Activated effector memory CD4-positive, alpha-beta T cell treated with anti-CD3 and anti-CD28 coated beads, Interleukin-2, amount 50 U/mL, for 16 hours (primary cell): ENCODE data around the gene CXXC5.

ENCODE experiments used
- DNase-seq: peaks from one replicate; pipeline ENCODE4 v3.0.0-alpha.2; 2020

CXXC5 gene

GRCh38 chr5:139638736-139639618 lies 9.2 kb upstream of the CXXC5 start:
- peak; percentile 47 for DNase-seq

GRCh38 chr5:139639619-139640380 lies 8.3 kb upstream of the CXXC5 start:
- peak; percentile 63 for DNase-seq

DNA sequence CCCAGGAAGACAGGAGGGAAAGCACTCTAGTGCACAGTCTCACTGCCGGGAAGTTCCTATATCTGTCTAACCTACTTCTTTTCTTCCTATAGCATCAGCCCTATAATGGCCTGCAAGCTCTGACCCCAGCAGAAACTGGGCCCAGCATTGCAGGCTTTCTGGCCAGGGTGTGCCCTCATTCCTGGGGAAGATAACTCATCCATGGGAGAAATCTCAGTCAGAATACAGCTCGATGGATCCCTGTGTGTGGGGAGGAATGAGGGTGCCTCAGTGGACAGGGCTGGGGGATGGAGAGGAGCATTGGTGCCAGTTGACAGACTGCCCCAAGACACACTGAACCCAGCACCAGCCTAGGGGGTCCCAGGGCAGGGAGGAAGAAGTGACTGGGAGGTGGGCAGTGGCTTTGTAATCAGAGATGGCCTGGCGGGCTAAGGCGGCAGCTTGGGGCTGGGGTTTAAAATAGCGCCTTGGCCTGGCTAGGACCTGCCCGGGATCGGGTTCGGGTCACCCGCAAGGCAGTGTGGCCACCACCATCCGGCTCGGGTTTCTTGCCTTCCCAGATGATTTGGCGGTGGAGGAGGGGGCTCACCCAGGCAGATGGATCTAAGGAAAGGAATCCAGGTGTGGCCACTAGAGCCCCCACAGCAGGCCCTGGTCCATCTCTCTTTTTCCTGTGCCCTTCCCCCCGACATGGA lies 7.6 kb upstream of the CXXC5 start:
- peak; percentile 61 for DNase-seq

DNA sequence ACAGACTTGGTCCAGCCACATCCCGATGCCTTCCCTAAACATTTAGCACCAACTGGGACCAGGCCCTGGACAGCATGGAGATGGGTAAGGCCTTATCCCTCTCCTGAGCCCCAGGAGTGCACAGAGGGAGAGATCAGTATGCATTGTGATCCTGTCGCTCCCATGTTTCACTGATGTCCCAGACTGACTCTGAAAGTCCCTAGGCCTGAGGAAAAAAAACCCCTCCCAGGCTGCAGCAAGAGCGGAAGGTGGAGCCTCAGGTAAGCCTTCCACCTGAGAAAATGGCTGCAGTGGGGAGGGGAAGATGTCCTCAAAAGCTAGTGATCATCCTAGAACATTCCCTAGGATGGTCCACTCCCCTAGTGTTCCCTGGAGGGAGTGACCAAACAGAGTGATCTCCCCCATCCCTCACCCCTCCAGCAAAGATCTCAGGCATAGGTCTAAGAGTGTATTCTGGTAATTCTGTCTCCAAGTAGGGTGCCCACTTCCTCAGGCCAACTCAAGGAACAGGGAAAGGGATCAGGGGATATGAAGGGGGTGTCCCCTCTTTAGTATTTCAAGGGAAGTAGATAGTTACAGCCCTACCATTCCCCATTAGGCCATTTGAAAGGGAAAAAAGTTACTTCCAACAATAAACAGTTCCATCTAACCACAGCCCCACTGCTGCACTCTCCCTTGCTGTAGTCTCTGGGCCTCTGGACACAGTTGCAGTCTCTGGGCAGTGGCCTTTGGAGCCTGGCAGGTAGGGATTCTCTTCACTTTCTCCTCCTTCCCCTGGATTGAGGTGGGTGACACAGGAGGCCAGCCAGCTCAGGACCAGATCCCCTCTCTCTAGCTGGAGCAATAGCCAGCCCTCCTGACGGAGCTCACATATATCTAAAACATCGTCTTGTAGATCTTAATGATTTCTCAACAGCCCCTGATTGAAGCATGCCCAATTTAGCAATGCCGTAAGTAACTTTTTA lies 6.8 kb upstream of the CXXC5 start:
- peak; percentile 56 for DNase-seq

DNA sequence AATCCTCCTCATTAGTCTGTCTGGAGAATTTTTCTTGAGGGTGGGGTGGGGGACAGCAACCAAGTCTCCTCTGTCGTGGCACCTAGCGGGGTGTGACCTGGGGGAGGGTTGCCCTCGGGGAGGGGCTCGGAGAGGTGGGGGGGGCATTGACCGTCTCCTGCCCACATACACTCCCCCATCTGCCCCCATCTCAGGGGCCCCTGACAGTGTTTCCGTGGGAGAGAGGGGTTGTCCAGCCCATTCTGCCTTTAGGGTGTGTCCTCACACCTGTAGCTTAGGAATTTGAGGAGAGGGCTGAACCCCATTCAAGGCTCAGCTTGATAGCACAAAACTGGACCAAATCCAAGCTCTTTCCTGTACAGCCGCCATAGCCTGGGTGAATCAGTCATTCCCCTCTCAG lies 5.9 kb upstream of the CXXC5 start:
- DNase-seq: peak; percentile 43

GRCh38 chr5:139642891-139643871 lies 5.0 kb upstream of the CXXC5 start:
- peak; percentile 46 for DNase-seq

DNA sequence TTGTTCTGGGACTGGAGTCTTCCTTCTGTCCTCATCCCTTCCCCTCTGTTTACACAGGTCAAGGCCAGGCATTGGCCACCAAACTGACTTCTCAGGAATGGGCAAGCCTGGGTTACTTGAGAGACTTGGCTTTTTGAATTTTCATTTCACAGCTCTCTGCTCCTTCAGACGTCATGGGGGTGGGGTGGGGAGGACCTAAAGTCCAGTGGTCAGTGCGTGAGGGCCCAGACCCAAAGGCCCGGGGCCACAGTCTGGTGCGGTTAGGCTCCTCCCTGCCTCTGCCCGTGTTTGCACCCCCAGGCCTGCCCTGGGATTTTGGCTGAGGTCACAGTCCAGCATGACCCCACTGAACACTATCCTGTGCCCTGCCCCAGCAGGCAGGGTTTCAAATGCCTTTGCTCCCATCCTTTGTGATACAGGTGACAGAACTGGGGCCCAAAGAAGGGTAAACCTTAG lies 4.1 kb upstream of the CXXC5 start:
- peak; percentile 48 for DNase-seq

DNA sequence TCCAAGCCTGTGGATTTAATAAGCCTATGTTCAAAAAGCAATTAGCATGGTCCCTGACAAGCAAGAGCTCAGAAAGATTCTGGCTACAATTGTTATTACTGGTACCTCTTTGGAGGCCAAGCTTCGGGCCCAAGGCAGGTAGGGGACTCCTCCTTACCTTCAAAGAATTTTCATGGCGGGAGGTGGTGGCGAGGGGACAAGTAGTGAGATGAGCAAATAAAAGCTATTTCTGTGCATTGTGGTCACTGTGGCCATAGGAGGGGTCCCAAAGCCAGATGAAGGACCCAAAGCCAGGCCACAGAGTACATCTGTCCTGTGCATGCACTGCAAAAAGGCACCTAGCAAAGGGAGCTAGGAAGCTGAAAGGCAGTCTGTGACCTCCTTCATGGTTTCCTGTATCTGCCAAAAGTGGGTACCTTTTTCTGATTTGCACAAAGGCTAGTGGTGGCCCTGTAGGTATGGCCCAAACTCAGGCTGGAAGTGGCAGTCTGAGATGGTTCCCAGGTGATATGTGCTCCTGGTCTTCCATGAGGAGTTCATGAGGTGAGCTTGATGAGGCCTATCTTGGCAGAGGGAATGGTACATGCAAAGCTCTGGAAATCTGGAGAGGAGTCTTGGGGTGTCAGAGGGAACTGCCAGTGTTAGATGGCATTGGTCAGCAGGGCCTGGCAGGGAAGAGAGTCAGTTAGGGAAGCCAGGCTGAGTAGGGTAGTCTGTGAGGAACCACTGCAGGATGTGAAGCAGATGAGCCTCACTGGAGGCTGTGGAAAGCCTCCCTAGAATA lies 3.3 kb upstream of the CXXC5 start:
- DNase-seq: peak; percentile 51

- DNase-seq: peak; percentile 9
Observed at GRCh38 chr5:139645430-139645871, 2.7 kb upstream of the CXXC5 start.

- DNase-seq: no peak
Observed at GRCh38 chr5:139646111-139646510, 2.0 kb upstream of the CXXC5 start.

- DNase-seq: no peak
Observed at GRCh38 chr5:139646912-139647505, 1.1 kb upstream of the CXXC5 start.

- DNase-seq: no peak
Observed at GRCh38 chr5:139647506-139648204, 494 bp upstream of the CXXC5 start.

DNA sequence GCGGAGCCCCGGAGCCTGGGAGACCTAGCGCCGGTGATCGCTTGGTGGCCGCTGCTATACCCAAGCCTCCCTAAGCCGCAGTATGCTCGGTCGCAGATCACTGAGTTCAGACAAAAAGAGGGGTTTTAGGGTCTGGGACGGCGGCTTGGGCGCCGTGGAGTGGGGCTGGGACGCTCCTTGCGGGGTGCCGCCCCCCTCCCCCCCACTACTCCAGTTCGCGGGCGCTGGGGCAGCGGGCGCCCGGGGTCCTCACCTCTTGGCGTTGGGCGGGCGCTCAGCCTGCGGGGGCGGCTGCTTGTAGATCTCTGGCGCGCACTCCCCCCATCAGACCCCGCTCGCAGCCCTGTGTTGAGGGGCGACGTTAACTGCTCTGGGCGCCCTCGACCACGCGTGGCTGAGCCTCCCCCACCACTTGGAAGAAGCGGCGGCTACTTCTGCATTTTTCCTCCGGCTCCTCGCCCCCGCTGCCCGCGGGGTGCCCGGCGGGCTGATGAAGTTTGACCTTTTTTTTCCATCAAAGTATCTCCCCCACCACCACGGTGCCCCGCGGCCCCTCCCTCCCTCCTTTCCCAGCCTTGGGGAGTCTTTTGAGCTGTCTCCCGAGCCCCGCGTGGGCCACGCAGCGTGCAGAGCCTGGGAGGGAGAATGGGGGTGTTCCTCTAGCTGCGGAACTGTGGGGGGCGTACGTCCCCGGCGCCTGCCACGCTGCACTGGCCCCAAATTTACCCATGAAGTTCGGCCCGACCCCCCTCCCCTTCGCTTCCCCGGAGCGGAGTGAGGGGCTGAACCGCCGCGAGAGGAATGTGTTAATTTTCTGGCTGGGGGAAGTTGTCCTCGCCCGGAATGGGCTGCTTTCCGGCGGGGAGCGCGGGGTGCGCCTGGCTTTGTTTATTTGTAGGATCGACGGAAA lies 1.2 kb downstream of the CXXC5 start:
- DNase-seq: no peak

DNA sequence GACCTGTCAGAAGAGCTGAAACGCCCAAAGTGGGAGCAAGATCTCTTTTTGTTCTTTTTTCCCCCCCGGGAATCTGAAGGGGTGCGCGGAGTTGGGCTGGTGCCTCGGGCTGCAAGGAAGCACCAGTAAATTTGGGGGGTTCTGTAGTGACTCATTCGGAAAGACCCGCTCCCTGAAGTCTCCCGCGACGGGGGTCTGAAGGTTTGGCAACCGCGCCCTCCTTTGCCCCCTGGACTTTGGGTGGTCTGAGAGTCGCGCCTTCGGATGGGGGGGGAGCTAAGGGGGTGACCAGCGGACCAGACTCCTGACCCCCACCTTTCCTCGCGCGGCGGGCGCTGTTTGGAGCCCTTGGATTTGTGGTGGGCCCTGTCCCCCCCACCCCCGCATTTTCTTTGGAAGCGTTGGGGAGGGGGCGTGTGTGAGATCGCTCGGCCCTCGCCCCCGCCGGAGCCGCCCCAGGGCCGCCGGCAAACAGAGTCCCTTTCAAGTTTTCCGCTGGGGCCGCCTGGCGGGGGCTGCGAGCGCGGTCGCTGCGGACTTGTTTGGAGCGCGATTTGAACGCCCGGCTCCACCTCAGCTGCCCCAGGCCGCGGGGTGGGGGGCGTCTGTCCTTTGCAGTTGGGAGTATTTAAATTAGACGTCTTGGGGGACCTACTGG lies 2.0 kb downstream of the CXXC5 start:
- DNase-seq: no peak

DNA sequence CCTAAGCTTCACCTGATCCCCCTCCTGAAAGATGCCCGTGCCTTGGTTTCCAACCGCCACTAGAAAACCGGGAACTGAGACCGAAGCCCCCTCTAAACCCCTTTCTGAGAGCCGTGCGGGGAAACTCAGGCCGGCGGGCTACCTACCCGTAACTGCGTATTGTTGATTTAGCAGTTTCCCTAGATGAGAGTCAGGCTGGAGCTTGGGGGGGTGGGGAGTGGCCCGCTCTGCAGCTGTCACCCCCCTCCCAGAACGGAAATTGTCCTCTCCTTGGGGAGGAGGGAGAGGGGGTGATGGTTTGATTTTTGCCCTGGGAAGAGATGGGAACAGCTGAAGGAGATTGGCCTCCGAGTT lies 2.5 kb downstream of the CXXC5 start:
- DNase-seq: no peak

DNA sequence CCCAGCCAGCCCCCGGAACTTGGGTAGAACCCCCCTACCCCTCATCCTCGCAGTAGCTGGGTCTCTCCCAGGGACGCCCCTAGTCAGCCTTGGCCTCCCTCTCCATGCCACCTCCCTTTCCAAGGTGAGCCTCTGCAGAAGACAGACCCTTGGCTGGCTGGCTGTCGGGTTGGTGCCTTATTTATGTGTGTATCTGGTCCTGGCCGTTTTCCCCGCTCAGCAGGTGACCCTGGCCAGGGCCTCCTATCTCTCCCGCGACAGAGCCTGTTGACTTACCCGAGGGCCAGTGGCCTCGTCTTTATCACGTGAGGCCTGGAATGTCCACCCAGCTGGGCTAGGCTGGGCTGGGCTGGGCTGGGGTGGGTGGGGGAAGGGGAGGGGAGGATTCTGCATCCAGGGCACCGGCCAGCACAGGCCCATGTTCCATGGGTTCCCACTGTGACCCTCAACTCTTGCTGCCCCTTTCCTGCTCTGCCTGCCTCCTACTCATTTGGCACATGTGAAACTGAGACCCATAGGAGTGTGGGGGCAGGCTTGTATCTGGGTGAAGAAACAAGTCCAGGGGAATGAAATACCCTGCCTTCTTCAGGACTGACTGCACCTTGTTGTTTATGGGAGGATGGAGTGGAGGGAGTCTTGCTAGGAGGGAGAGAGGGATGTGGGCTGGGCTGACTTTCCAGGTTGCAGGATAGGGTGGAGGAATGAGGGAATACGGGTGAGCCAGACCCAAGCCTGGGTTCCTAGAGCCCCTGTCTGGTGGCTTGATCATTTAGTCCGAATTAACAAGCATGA lies 3.1 kb downstream of the CXXC5 start:
- no peak for DNase-seq
